Esophagus (tissue), 2 donors: ENCODE results near the gene ATG5. TPM values are rescaled to one million over a fixed set of nuclear protein-coding genes. Genes with fewer than 3 reads are reported as not detected.
"Not testable (repeated sequence)": the region's sequence is repeated elsewhere in the genome, so short reads cannot be mapped to it uniquely, and the experiment has no call there.

Source experiments
- H3K27ac ChIP-seq, 2 donors: one replicate each; pipeline ENCODE4 v1.5.1; 2013; ENCODE audit warnings: low read depth in 2 of 2, mild to moderate bottlenecking in 2 of 2, inconsistent platforms in 1 of 2, low read length in 1 of 2, moderate library complexity in 1 of 2
- H3K27me3 ChIP-seq, 2 donors: one replicate each; pipeline ENCODE4 v1.6.1; 2013; ENCODE audit warnings: low read length in 2 of 2, control low read depth in 1 of 2, mild to moderate bottlenecking in 1 of 2; ENCODE audit not compliant: insufficient read depth in 2 of 2, control insufficient read depth in 1 of 2
- H3K36me3 ChIP-seq, 2 donors: one replicate each; pipeline ENCODE4 v1.6.1; 2013; ENCODE audit warnings: low read length in 1 of 2; ENCODE audit not compliant: control insufficient read depth in 2 of 2, insufficient read depth in 2 of 2
- H3K4me1 ChIP-seq, 2 donors: one replicate each; pipeline ENCODE4 v1.6.1; 2013; ENCODE audit warnings: low read length in 1 of 2; ENCODE audit not compliant: control insufficient read depth in 2 of 2, insufficient read depth in 2 of 2
- H3K4me3 ChIP-seq, 2 donors: one replicate each; pipeline ENCODE4 v1.5.1; 2013; ENCODE audit warnings: low read length in 2 of 2, mild to moderate bottlenecking in 2 of 2, low read depth in 1 of 2, moderate library complexity in 1 of 2
- H3K9me3 ChIP-seq, 2 donors: one replicate each; pipeline ENCODE4 v1.6.1; 2013; ENCODE audit warnings: mild to moderate bottlenecking in 2 of 2, low read depth in 1 of 2, low read length in 1 of 2, moderate library complexity in 1 of 2; ENCODE audit not compliant: control insufficient read depth in 2 of 2, insufficient read depth in 1 of 2
- WGBS, 2 donors: extraction: QIAGEN DNeasy Blood & Tissue Kit; methylation state at CpG; one replicate each; pipeline ENCODE4 v1.1.7; 2013; 5-methylcytosine and 5-hydroxymethylcytosine counted together
- polyA plus RNA-seq, 2 donors: library from polyadenylated mRNA; stranded (reverse); fragments of 200-250 nt; gene quantifications; one replicate each; pipeline ENCODE4 v1.2.3, GENCODE V29; 2013
- donor health status: healthy with polysubstance abuse.
- donor health status: Bipolar disorder and iron deficiency.

Gene ATG5
- polyA plus RNA-seq, 2 donors, result 9.1 to 12.5 TPM

DNA sequence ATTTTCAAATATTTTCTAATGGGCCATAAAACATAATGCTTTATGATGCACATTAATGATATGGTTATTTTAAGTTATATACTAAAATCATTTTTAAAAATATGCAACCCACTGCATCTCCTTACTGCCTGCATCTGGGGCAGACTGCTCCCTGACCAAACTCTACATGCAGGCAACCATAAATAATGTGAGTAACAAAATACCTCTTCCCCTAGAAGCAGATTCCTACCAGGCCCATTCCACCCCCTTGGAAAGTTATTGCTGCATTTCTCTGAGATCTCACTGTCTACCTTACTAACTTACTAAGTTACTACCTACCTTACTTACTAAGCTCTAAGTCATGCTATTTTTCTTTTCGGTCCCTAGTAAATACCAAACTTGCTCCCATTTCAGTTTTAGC, 71.8 kb downstream of the ATG5 start:
- 95 to 100% methylated on average over 1 of the region's 1 CpG for WGBS, 2 donors
- Histone ChIP-seq H3K9me3 (no peaks in the 10 kb centered on the region), H3K27ac (no peak overlapping the region), H3K27me3 (no peaks in the 10 kb centered on the region), H3K4me3 (no peak overlapping the region), H3K4me1 (no peaks in the 10 kb centered on the region), H3K36me3 (no peaks in the 10 kb centered on the region)

- no peak overlapping the region for H3K27ac ChIP-seq
- no peaks in the 10 kb centered on the region for H3K4me1 ChIP-seq
- H3K27me3 ChIP-seq, result no peaks in the 10 kb centered on the region
- H3K9me3 ChIP-seq, result no peaks in the 10 kb centered on the region
- H3K4me3 ChIP-seq, result no peak overlapping the region
- no peaks in the 10 kb centered on the region for H3K36me3 ChIP-seq
- 79 to 81% methylated on average over 1 of the region's 1 CpG for WGBS, 2 donors
Observed at GRCh38 chr6:106253172-106253571, 72.4 kb downstream of the ATG5 start.

DNA sequence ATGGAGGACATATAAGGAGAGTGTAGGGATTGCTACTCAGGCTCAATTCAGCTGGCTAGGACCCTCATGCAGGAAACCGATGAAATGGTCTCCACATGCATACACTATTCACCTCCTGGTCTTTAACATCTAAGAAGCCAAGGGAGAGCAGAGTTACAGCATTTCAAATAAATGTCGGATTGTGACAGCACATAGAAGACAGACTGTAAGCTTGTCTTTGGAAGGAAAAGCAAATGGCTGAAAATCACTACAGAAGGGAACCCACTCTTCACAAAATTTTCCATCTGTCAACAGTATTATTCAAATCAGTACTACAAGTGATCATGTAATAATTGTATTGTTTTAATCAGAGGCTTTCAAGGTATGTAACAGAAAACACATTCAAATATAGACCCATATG, 72.9 kb downstream of the ATG5 start:
- Histone ChIP-seq H3K27me3 (no peaks in the 10 kb centered on the region), H3K9me3 (no peaks in the 10 kb centered on the region), H3K4me3 (no peak overlapping the region), H3K4me1 (no peaks in the 10 kb centered on the region), H3K36me3 (no peaks in the 10 kb centered on the region), H3K27ac (no peak overlapping the region)
- WGBS, 2 donors, result 93 to 94% methylated on average over 2 of the region's 2 CpGs

DNA sequence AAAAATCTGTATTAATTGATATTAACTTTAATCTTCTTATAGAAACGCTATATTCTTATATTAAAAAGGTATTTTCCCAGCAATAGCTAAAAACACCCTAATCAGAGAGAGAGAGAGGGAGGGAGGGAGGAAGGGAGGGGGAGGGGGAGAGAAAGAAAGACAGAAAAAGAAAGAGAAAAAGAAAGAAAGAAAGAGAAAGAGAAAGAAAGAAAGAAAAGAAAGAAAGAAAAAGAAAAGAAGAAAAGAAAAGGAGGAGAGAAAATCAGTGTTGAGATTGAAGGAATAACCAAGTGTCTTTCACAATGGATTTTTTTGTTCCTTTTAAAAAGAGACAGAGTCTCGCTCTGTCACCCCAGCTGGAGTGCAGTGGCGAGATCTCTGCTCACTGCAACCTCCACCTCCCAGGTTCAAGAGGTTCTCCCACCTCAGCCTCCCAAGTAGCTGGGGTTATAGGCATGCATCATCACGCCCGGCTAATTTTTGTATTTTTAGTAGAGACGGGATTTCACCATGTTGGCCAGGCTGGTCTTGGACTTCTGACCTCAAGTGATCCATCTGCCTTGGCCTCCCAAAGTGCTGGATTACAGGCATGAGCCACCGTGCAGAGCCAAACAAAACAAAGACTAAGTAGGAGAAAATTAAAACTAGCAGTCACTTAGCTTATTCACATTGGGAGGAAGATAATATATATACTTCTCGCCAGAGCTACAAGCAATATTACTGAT, 73.9 kb downstream of the ATG5 start:
- H3K27me3 ChIP-seq, H3K27ac ChIP-seq, H3K9me3 ChIP-seq, H3K36me3 ChIP-seq, H3K4me3 ChIP-seq, H3K4me1 ChIP-seq: not testable (repeated sequence)
- WGBS, 2 donors, result 87 to 88% methylated on average over 8 of the region's 8 CpGs

GRCh38 chr6:106250953-106251352, 74.6 kb downstream of the ATG5 start:
- H3K9me3 ChIP-seq, result no peaks in the 10 kb centered on the region
- no peak overlapping the region for H3K27ac ChIP-seq
- H3K4me1 ChIP-seq, result no peaks in the 10 kb centered on the region
- no peaks in the 10 kb centered on the region for H3K27me3 ChIP-seq
- 89 to 94% methylated on average over 4 of the region's 4 CpGs for WGBS, 2 donors
- H3K4me3 ChIP-seq, result no peak overlapping the region
- peaks cover 0 to 4% of the 10 kb centered on the region in 2 donors for H3K36me3 ChIP-seq

DNA sequence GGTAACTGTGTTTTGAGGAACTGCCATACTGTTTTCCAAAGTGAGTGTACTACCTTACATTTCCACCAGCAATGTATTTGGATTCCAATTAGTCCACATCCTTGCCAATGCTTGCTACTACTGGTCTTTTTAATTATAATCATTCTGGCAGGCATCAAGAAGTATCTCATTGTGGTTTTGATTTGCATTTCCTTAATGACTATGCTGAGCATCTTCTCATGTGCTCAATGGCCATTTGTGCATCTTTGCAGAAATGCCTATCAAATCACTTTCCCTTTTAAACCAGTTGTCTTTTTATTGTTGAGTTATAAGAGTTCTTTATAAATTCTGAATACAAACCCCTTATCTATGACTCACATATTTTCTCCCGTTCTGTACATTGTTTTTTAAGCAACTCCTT, 75.9 kb downstream of the ATG5 start:
- no peaks in the 10 kb centered on the region for H3K4me1 ChIP-seq
- peaks cover 0 to 4% of the 10 kb centered on the region in 2 donors for H3K36me3 ChIP-seq
- 73 to 74% methylated on average over 1 of the region's 1 CpG for WGBS, 2 donors
- no peak overlapping the region for H3K4me3 ChIP-seq
- no peaks in the 10 kb centered on the region for H3K27me3 ChIP-seq
- H3K27ac ChIP-seq, result no peak overlapping the region
- H3K9me3 ChIP-seq, result no peaks in the 10 kb centered on the region

DNA sequence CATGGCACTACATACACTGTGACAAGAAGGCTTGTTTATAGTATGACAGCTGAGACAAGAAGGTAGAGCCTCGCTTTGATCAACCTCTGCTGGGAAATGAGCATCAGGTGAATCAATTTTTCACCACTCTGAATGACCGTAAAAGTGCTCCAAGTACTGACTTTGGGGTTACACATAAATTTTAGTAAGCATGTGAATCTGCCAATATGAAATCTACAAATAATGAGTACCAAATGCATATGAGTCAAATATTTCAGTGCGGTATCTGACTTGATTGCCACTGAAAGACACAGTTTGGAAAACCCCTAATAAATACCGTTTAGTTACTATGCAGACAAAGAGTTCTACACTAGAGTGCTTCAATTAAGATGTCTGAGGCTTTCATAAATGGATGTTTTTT, 77.8 kb downstream of the ATG5 start:
- WGBS, 2 donors, result 86% methylated on average over 4 of the region's 4 CpGs
- no peaks in the 10 kb centered on the region for H3K27me3 ChIP-seq
- peaks cover 0 to 4% of the 10 kb centered on the region in 2 donors for H3K36me3 ChIP-seq
- H3K4me3 ChIP-seq, result no peak overlapping the region
- H3K4me1 ChIP-seq, result no peaks in the 10 kb centered on the region
- H3K27ac ChIP-seq, result no peak overlapping the region
- no peaks in the 10 kb centered on the region for H3K9me3 ChIP-seq

DNA sequence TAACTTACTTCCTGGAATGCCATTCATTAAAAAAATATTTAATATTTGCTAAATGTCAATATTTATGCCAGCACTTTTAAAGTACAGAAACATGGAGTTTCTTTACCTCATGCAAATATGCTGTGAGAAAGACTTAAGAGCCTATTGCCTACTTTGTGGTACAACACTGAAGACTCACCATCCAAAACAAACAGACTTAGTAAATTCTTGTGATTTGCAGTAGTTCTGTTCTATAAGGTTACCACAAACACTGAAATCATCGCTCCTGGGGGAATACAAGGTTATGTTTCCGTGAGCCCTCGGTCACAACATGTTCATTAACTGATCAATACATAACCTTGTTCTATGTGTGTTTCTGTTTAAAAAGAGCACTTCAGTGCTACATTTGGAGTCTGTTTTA, 78.3 kb downstream of the ATG5 start:
- Histone ChIP-seq H3K4me1 (no peaks in the 10 kb centered on the region), H3K4me3 (no peak overlapping the region), H3K27ac (no peak overlapping the region), H3K27me3 (no peaks in the 10 kb centered on the region), H3K9me3 (no peaks in the 10 kb centered on the region), H3K36me3 (peaks cover 0 to 4% of the 10 kb centered on the region in 2 donors)
- 76 to 92% methylated on average over 3 of the region's 3 CpGs for WGBS, 2 donors

- 87 to 93% methylated on average over 1 of the region's 1 CpG for WGBS, 2 donors
- Histone ChIP-seq H3K9me3 (no peaks in the 10 kb centered on the region), H3K27ac (no peak overlapping the region), H3K36me3 (peaks cover 0 to 4% of the 10 kb centered on the region in 2 donors), H3K4me1 (no peaks in the 10 kb centered on the region), H3K4me3 (no peak overlapping the region), H3K27me3 (no peaks in the 10 kb centered on the region)
Observed at GRCh38 chr6:106244931-106245330, 80.6 kb downstream of the ATG5 start.

- H3K36me3 ChIP-seq, result peaks cover 0 to 4% of the 10 kb centered on the region in 2 donors
- H3K27me3 ChIP-seq, result no peaks in the 10 kb centered on the region
- H3K27ac ChIP-seq, result no peak overlapping the region
- no peak overlapping the region for H3K4me3 ChIP-seq
- H3K4me1 ChIP-seq, result no peaks in the 10 kb centered on the region
- 87 to 98% methylated on average over 1 of the region's 1 CpG for WGBS, 2 donors
- H3K9me3 ChIP-seq, result no peaks in the 10 kb centered on the region
Observed at GRCh38 chr6:106244521-106244920, 81.0 kb downstream of the ATG5 start.
